ENCODE measurements around the gene FLYWCH1.
"Not testable (repeated sequence)": the region's sequence is repeated elsewhere in the genome, so short reads cannot be mapped to it uniquely, and the experiment has no call there.

The FLYWCH1 gene

GRCh38 chr16:2936436-2937011 is 24.8 kb downstream of the FLYWCH1 start:
- H3K9ac ChIP-seq (ENCODE audit: low read length), result no peak overlapping the region
- H3K27me3 ChIP-seq (ENCODE audit: control insufficient read depth, insufficient read depth, low read length), result no peaks in the 10 kb centered on the region
- no peak overlapping the region for H3K27ac ChIP-seq (ENCODE audit: low read depth, low read length)
- H3K4me1 ChIP-seq (ENCODE audit: control insufficient read depth, insufficient read depth, low read length), result no peaks in the 10 kb centered on the region
- peaks cover 19% of the 10 kb centered on the region for H3K36me3 ChIP-seq (ENCODE audit: control insufficient read depth, insufficient read depth, low read length)
- H3K4me3 ChIP-seq (ENCODE audit: low read length), result no peak overlapping the region

GRCh38 chr16:2937170-2937569 is 25.4 kb downstream of the FLYWCH1 start:
- Histone ChIP-seq H3K27me3 (ENCODE audit: control insufficient read depth, insufficient read depth, low read length) (no peaks in the 10 kb centered on the region), H3K4me1 (ENCODE audit: control insufficient read depth, insufficient read depth, low read length) (no peaks in the 10 kb centered on the region), H3K9ac (ENCODE audit: low read length) (no peak overlapping the region), H3K27ac (ENCODE audit: low read depth, low read length) (no peak overlapping the region), H3K4me3 (ENCODE audit: low read length) (no peak overlapping the region), H3K36me3 (ENCODE audit: control insufficient read depth, insufficient read depth, low read length) (peaks cover 19% of the 10 kb centered on the region)

GRCh38 chr16:2938206-2938605 is 26.5 kb downstream of the FLYWCH1 start:
- Histone ChIP-seq H3K4me1 (ENCODE audit: control insufficient read depth, insufficient read depth, low read length) (no peaks in the 10 kb centered on the region), H3K27me3 (ENCODE audit: control insufficient read depth, insufficient read depth, low read length) (no peaks in the 10 kb centered on the region), H3K36me3 (ENCODE audit: control insufficient read depth, insufficient read depth, low read length) (peaks cover 21% of the 10 kb centered on the region), H3K4me3 (ENCODE audit: low read length) (no peak overlapping the region), H3K27ac (ENCODE audit: low read depth, low read length) (no peak overlapping the region), H3K9ac (ENCODE audit: low read length) (no peak overlapping the region)

- H3K4me1 ChIP-seq (ENCODE audit: control insufficient read depth, insufficient read depth, low read length), result no peaks in the 10 kb centered on the region
- no peaks in the 10 kb centered on the region for H3K27me3 ChIP-seq (ENCODE audit: control insufficient read depth, insufficient read depth, low read length)
- peaks cover 22% of the 10 kb centered on the region for H3K36me3 ChIP-seq (ENCODE audit: control insufficient read depth, insufficient read depth, low read length)
- no peak overlapping the region for H3K9ac ChIP-seq (ENCODE audit: low read length)
- H3K27ac ChIP-seq (ENCODE audit: low read depth, low read length), result no peak overlapping the region
- no peak overlapping the region for H3K4me3 ChIP-seq (ENCODE audit: low read length)
Measured at GRCh38 chr16:2939968-2940367, 28.2 kb downstream of the FLYWCH1 start.

- Histone ChIP-seq H3K9ac (ENCODE audit: low read length) (no peak overlapping the region), H3K4me1 (ENCODE audit: control insufficient read depth, insufficient read depth, low read length) (no peaks in the 10 kb centered on the region), H3K27ac (ENCODE audit: low read depth, low read length) (no peak overlapping the region), H3K4me3 (ENCODE audit: low read length) (no peak overlapping the region), H3K36me3 (ENCODE audit: control insufficient read depth, insufficient read depth, low read length) (peaks cover 22% of the 10 kb centered on the region), H3K27me3 (ENCODE audit: control insufficient read depth, insufficient read depth, low read length) (no peaks in the 10 kb centered on the region)
Measured at GRCh38 chr16:2942045-2942444, 30.3 kb downstream of the FLYWCH1 start.

GRCh38 chr16:2943716-2944115 is 32.0 kb downstream of the FLYWCH1 start:
- H3K27me3 ChIP-seq (ENCODE audit: control insufficient read depth, insufficient read depth, low read length); H3K4me3 ChIP-seq (ENCODE audit: low read length); H3K27ac ChIP-seq (ENCODE audit: low read depth, low read length); H3K9ac ChIP-seq (ENCODE audit: low read length); H3K4me1 ChIP-seq (ENCODE audit: control insufficient read depth, insufficient read depth, low read length): not testable (repeated sequence)
- peaks cover 15% of the 10 kb centered on the region for H3K36me3 ChIP-seq (ENCODE audit: control insufficient read depth, insufficient read depth, low read length)

- Histone ChIP-seq H3K36me3 (ENCODE audit: control insufficient read depth, insufficient read depth, low read length) (peaks cover 5% of the 10 kb centered on the region), H3K27ac (ENCODE audit: low read depth, low read length) (no peak overlapping the region)
Measured at GRCh38 chr16:2946649-2947048, 34.9 kb downstream of the FLYWCH1 start.

GRCh38 chr16:2948807-2949704 is 37.3 kb downstream of the FLYWCH1 start:
- no peak overlapping the region for H3K9ac ChIP-seq (ENCODE audit: low read length)

More at GRCh38 chr16:2946649-2947048, 34.9 kb downstream of the FLYWCH1 start:
- no peak overlapping the region for H3K4me3 ChIP-seq (ENCODE audit: low read length)
- no peaks in the 10 kb centered on the region for H3K4me1 ChIP-seq (ENCODE audit: control insufficient read depth, insufficient read depth, low read length)
- no peak overlapping the region for H3K9ac ChIP-seq (ENCODE audit: low read length)
- no peaks in the 10 kb centered on the region for H3K27me3 ChIP-seq (ENCODE audit: control insufficient read depth, insufficient read depth, low read length)

GRCh38 chr16:2949705-2950352 is 38.1 kb downstream of the FLYWCH1 start:
- no peaks in the 10 kb centered on the region for H3K36me3 ChIP-seq (ENCODE audit: control insufficient read depth, insufficient read depth, low read length)
- H3K9ac ChIP-seq (ENCODE audit: low read length), result no peak overlapping the region
- no peaks in the 10 kb centered on the region for H3K27me3 ChIP-seq (ENCODE audit: control insufficient read depth, insufficient read depth, low read length)
- no peaks in the 10 kb centered on the region for H3K4me1 ChIP-seq (ENCODE audit: control insufficient read depth, insufficient read depth, low read length)
- no peak overlapping the region for H3K4me3 ChIP-seq (ENCODE audit: low read length)
- H3K27ac ChIP-seq (ENCODE audit: low read depth, low read length), result no peak overlapping the region

More at GRCh38 chr16:2948807-2949704, 37.3 kb downstream of the FLYWCH1 start:
- H3K27ac ChIP-seq (ENCODE audit: low read depth, low read length), result no peak overlapping the region
- no peaks in the 10 kb centered on the region for H3K4me1 ChIP-seq (ENCODE audit: control insufficient read depth, insufficient read depth, low read length)
- peaks cover under 1% of the 10 kb centered on the region for H3K36me3 ChIP-seq (ENCODE audit: control insufficient read depth, insufficient read depth, low read length)
- H3K4me3 ChIP-seq (ENCODE audit: low read length), result no peak overlapping the region
- H3K27me3 ChIP-seq (ENCODE audit: control insufficient read depth, insufficient read depth, low read length), result no peaks in the 10 kb centered on the region

- Histone ChIP-seq H3K4me1 (ENCODE audit: control insufficient read depth, insufficient read depth, low read length) (no peaks in the 10 kb centered on the region), H3K9ac (ENCODE audit: low read length) (no peak overlapping the region), H3K27me3 (ENCODE audit: control insufficient read depth, insufficient read depth, low read length) (no peaks in the 10 kb centered on the region), H3K4me3 (ENCODE audit: low read length) (no peak overlapping the region), H3K27ac (ENCODE audit: low read depth, low read length) (no peak overlapping the region), H3K36me3 (ENCODE audit: control insufficient read depth, insufficient read depth, low read length) (no peaks in the 10 kb centered on the region)
Measured at GRCh38 chr16:2950353-2950724, 38.6 kb downstream of the FLYWCH1 start.

- H3K27me3 ChIP-seq (ENCODE audit: control insufficient read depth, insufficient read depth, low read length), result no peaks in the 10 kb centered on the region
- no peak overlapping the region for H3K9ac ChIP-seq (ENCODE audit: low read length)
- H3K4me1 ChIP-seq (ENCODE audit: control insufficient read depth, insufficient read depth, low read length), result no peaks in the 10 kb centered on the region
- H3K4me3 ChIP-seq (ENCODE audit: low read length), result no peak overlapping the region
- no peak overlapping the region for H3K27ac ChIP-seq (ENCODE audit: low read depth, low read length)
- H3K36me3 ChIP-seq (ENCODE audit: control insufficient read depth, insufficient read depth, low read length), result no peaks in the 10 kb centered on the region
Measured at GRCh38 chr16:2950773-2951172, 39.0 kb downstream of the FLYWCH1 start.

GRCh38 chr16:2952679-2953078 is 40.9 kb downstream of the FLYWCH1 start:
- H3K9ac ChIP-seq (ENCODE audit: low read length), result no peak overlapping the region
- H3K27me3 ChIP-seq (ENCODE audit: control insufficient read depth, insufficient read depth, low read length), result no peaks in the 10 kb centered on the region

More at GRCh38 chr16:2952679-2953078, 40.9 kb downstream of the FLYWCH1 start:
- Histone ChIP-seq H3K27ac (ENCODE audit: low read depth, low read length) (no peak overlapping the region), H3K36me3 (ENCODE audit: control insufficient read depth, insufficient read depth, low read length) (no peaks in the 10 kb centered on the region), H3K4me1 (ENCODE audit: control insufficient read depth, insufficient read depth, low read length) (no peaks in the 10 kb centered on the region), H3K4me3 (ENCODE audit: low read length) (no peak overlapping the region)
